HG03457 (cell line): Measurements from ENCODE around the gene EPN3.

Experiments used
- ATAC-seq: cut with Tn5 transposase; IDR thresholded peaks from one replicate; pipeline ENCODE4 v1.9.1; 2021; ENCODE audit warnings: moderate number of reproducible peaks; ENCODE audit not compliant: unreplicated experiment

The EPN3 gene

DNA sequence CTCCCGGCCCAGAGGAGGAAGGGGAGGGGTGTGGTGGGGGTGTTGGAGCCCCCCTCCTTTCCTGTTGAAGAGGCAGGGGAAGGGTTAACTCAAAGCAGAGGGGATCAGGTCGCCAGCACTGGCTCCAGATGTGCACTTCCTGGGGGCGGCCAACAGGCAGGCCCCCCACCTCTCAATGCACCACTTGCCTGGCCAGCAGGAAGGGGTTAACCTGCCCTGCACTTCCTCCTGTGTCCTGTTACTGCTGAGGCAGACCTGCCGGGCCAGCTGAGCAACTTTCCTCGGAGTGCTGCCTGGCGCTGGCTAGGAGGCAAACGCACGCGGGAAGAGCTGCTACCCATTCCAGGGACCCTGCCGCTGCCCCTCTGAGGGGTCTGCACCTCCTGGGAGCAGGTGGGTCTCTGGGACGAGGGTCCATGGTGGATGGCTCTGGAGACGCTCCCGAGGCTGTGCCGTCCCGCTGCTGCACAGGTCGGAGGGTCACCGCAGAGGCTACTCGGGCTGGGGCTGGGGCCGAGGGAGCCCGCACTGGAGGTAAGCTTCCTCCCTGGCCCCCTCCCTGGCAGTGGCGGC is at the start of gene EPN3:
EPN3 (plus strand) TSS at position 284 of the 573 bp plus-strand sequence. CDS start 3,822 bp downstream, outside the sequence.
- no peak for ATAC-seq

DNA sequence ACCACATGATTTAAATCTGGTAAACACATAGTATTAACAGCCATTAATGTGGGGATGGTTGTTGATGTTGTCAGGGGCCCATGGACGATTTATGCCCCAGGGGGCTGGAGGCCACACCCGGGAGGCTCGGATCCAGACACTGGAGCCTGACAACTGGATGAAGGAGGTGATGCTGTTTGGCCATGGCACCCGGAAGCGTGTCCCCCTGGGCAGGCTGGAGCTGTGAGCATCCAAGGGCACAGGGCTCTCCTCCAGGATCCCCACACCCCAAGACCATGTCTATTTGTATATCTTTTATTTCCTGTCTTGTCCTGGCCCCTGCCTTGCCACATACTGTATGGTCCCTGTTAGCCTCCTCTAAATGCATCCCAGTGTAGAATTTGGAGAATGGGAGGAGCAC is 49.3 kb upstream of the EPN3 start:
- ATAC-seq: no peak

DNA sequence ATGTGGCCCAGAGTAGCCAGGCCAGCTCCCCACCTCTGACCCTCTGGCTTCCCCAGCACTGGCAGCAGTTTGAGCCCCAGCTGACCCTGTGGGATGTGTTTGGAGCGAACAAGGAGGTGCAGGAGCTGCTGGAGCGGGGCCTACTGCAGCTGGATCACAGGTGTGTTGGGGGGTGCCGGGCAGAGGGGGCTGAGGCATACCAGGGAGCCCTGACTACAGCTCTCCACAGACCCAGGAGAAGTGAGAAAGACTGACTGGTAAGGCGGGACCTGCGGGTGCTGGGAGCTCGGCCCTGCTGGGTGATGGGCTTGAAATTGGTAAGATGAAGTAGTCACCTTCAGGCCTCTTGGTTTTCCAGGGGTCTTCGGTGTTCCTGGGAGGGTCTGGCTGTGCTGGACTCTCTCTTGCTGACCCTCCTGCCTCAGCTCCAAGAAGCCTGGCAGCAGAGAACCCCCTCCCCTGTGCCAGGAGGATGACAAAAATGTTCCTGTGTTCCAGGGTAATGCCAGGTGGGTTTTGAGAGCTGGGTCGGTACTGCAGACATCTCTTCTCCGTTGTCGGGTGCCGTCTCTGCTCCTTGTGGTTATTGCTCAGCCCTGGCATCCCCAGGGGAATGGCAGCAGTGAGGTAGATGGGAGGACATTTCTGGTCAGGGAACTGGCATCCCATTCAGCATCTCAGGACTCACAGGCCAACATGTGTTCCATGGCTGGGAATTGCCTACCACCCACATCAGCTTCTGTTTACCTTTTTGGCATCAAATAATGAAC is 48.0 kb upstream of the EPN3 start:
- ATAC-seq: no peak

DNA sequence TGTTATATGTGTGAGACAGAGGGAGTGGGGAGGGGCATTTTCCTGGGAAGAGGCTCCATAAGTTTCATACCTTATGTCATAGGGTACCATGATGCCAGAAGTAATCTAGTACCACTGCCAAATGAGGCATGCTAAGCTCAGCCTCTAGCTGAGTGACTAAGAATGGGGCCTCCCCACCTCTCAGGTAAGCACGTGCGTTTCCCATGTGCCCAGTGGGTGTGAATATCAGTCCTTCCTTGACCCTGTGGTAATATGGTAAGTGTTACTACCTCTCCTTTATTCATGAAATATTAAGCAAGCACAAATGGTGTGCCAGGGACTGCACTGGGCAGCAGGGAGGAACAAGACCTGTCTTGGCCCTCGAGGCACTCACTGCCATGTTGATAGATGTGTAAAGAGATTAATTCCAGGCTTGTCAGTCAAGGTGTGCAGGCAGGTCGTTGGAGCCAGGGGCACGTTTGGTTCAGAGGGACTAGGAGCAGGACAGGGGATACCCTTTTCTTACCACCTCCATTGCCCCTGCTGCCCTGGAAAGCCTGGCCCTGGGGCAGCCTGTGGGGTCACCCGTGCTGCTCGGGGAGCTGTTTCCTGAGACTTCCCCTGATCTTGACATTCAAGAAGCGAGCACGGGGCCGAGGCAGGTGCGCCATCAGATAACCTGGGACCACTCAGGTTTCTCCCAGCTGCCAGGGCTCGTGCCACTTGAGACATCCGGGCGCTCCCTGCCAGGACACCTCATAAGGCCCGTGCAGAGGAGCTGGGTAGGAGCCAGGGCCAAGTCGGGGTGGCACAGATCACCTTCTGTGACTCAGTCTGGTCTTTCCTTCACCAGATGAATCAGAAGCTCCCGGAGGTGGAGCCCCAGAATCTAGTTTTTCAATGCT is 45.1 kb upstream of the EPN3 start:
- no peak for ATAC-seq

DNA sequence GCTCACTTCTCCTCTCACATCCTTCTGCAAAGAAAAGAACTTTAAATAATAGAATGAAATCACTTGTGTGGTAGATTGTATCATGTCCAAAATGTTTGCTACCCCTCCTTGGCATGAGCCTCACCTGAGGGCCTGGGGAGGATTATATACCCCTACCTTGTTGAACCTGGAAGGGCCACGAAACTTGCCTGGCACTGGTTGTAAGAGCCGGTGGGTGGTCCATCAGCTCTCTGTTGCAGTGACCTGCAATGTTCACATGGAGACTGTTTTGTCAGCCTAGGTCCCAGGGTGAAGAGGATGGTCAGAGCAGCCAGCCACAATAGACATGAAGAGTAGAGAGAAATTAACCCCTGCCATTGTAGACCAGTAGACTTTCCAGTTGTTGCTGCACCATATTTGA is 43.7 kb upstream of the EPN3 start:
- ATAC-seq: no peak

DNA sequence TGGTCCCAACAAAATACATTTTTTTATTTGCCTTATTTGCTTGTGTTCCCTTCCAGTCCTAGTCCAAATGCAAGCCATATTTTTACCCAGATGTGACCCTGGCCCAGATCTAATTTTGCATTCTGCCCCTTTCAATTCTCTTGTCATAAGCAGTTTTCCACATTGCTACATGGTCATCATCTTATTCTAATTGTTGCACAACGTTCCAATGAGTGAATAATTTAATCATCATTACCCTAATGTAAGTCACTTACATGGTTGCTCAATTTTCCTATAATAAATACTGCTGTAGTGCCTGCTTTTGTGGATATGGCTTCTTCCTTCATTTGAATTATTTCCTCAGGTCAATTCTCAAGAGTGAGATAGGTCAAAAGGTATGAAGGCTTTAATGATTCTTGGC is 41.0 kb upstream of the EPN3 start:
- ATAC-seq: no peak

DNA sequence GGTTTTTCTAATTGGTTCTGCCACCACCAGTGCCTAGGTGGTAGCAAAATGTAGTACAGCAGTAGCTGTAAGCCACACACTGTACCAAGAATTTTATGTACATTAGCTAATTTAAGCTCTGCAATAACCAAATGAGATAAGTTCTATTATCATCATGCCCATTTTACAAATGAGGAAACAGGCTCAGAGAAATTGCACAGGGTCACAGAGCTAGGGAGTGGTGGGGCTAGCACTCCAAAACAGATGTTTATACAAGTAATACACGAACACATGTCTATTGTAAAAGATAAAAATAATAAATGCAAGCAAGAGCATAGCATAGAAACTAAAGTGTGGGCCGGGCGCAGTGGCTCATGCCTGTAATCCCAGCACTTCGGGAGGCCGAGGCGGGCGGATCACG is 40.3 kb upstream of the EPN3 start:
- no peak for ATAC-seq

DNA sequence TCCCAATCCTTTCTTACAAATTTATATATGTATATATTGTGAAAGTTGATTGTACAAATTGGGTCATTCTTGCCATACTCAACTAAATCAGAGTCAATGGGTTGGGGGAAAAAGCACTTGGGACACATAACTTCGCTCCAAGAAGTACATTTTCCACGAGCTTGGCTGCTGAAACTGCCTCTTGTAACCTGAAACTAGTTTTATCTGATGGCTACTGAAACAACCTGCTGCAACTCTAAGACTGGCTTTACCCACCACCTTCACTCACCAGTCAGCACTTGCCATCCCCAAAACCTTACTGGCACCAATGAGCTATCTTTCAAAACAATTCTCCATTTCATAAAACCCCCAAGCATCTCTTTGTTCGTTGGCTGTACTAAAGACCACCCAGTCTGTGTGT is 38.8 kb upstream of the EPN3 start:
- ATAC-seq: no peak

DNA sequence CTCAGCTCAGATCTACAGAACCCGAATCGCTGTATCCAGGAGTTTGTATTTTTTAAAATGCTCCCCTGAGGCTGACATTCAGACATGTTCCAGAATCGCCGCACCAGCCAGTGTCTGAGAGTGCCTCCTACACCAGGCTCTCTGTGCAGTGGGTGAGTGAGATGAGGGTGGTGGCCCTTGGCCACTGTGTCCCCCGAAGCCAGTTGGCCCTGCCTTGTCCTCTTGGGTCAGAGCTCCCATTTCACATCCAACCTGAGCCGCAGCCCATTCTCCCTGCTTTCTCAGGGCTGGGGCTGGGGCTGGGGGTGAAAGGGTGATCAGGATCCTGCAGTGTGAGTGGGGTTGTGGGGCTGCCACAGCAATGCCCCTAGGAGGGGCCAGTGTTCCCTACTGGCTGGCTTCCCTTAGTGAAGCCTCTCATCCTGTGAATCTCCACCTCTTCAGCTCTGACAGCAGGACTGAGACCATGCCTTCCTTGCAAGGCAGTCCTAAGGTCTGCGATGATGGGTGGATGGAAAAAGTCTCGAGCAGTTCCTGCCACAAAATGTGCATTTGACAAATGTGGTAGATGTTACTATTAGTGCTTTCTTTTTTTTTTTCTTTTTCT is 37.2 kb upstream of the EPN3 start:
- ATAC-seq: no peak

DNA sequence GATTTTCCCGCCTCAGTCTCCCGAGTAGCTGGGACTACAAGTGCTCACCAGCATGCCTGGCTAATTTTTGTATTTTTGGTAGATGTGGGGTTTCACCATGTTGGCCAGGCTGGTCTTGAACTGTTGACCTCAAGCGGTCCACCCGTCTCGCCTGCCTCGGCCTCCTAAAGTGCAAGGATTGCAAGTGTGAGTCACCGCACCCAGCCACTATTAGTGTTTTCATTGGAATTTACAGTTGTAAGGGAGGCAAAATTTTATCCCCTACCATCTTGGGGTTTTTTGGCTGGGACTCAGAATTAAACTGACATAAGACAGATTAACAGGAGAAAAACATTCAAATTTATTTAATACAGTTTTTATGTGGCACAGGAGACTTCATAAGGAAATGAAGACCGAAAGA is 36.6 kb upstream of the EPN3 start:
- no peak for ATAC-seq

DNA sequence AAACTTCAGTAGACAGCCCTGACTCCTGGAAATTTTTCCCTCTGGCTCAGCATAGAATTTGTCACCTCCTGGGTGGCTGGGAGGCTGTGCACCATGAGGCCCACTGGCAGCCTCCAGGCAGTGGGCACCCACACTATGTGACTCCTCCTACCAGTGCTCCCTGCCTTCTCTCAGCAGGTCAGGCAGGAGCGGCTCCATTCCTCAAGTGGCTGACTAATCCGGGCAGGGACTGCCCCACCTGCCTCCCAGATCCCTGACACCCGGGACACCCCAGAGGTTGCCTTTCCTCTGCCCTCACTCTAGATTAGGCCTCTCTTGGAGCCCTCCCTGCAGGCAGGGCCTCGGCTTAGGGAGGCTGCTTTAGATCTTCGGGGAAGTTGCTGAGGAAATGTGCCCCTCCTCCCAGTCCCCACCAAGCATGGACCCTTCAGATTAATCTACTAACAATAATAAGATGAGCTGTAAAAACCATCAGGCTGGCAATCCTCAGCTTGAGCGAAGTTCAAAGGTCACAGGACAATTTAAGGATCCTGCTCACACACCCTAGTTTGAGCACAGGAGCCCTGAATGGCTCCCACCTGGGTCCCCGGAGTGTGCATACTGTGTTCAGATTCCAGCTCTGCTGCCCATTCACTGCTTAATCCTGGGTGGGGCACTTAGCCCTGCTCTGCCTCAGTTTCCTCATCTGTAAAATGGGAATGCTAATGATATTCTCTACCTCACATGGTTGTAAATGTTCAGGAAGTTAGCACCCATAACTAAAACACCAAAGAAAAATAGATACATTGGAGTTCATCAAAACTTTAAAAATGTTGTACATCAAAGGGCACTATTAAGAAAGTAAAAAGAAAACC is 34.3 kb upstream of the EPN3 start:
- no peak for ATAC-seq

DNA sequence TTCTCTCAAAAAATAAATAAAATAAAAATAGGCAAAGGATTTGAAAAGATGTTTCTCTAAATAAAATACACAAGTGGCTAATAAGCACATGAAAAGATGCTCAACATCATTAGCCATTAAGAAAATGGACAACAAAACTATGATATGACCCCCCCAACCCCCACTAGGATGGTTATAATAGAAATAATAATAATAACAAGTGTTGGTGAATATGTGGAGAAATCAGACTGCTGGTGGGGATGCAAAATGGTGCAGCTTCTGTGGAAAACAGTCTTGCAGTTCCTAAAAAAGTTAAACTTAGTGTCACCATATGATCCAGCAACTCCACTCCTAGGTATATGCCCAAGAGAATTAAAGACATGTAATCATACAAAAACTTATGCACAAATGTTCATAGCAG is 33.3 kb upstream of the EPN3 start:
- no peak for ATAC-seq

DNA sequence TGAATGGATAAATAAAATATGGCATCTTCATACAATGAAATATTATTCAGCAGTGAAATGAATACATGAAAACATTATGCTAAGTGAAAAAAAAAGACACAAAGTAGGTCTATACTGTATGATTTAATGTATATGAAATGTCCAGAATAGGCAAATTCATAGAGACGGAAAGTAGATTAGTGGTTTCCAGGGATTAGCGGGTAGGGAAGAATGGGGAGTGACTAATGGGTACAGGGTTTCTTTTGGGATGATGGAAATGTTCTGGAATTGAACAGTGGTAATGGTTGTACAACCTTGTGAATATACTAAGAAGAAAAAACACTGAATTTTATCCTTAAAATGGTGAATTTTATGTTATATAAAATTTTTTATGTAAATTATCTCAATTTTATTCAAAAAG is 32.8 kb upstream of the EPN3 start:
- no peak for ATAC-seq

DNA sequence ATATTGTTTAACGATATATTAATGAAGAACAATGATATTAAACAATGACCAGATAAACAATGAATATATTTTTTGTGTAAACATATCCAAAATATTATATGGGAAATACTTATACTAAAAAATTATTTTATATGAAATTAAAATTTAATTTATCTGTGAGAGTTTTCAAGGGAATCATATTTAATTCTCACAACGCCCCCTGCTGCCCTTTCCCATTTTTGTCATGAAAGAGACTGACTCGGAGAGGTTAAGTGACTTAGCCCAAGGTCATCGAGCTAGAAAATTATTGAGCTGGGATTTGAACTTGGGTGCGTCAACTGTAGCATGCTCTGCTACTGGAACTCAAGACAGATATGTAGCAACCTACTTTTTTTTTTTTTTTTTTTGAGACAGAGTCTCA is 31.5 kb upstream of the EPN3 start:
- ATAC-seq: no peak

DNA sequence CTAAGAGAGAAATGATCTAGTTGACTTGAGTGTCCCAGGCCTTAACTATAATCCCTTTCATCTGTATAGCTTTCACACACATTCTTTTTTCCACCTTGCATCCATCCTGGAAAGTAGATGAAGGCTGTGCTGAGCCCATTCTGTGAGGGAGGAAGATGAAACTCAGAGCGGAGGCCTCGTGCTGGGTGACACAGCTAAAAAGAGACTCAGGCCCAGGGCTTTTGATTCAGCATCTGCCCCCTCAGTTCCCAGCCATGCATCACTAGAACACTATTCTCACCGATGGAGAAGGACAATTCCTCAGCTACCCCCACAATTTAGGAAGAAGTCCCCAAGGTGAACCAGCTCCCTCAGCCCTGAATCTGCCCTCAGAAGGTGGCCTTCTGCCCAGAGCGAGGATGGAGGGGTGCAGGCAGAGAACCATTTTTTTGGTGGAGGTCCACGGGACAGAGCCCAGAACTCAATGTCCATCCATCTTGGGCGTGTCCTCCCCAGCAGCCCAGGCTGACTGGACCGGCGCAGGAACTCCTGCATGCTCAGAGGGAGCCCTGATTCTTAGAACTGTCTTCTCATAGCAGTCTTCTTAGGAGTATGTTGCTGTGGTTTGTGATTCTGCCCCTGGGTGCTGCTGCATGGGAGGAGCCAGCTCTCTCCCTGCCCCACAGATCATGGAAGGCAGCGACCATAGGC is 30.1 kb upstream of the EPN3 start:
- ATAC-seq: no peak

DNA sequence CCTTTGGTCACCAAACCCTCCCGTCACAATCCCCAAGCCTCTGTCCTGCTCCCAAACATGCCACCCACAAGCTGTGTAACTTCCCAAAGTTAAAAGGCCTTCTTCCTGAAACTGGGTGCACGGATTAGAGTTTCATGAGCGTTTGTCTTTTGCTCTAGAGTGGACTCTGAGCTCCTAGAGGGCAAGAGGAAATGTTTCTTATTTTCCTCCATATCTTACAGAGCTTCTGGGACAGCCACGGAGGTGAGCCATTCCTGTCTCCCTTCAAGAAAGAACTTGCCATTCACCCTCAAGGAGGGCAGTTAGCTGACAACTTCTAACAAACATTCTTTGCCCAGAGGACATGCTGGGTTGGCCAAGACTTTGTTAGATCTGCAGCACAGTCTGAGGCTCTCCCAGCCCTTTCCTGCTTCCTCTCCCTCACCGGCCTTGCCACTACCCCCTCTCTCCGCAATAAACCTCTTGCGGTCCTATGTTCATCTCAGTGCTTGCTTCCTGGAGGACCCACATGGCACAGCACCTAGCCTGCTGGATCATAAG is 26.9 kb upstream of the EPN3 start:
- no peak for ATAC-seq

DNA sequence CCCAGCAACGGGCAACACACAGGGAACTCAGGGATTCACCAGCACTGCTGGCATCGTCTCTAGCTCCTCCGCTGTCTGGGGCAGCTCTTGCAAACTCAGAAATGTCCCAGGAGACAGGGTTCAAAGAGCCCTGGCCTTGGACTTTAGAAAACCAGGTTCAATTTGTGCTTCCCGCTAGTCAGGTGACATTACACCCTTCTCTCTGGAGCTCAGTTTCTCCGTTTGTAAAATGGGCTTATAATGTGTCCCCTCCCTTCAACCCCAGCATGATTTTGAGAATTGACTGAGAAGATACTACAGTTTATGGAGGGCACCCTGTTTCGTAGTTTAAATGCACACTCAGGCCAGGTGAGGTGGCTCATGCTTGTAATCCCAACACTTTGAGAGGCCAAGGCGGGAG is 26.2 kb upstream of the EPN3 start:
- no peak for ATAC-seq

DNA sequence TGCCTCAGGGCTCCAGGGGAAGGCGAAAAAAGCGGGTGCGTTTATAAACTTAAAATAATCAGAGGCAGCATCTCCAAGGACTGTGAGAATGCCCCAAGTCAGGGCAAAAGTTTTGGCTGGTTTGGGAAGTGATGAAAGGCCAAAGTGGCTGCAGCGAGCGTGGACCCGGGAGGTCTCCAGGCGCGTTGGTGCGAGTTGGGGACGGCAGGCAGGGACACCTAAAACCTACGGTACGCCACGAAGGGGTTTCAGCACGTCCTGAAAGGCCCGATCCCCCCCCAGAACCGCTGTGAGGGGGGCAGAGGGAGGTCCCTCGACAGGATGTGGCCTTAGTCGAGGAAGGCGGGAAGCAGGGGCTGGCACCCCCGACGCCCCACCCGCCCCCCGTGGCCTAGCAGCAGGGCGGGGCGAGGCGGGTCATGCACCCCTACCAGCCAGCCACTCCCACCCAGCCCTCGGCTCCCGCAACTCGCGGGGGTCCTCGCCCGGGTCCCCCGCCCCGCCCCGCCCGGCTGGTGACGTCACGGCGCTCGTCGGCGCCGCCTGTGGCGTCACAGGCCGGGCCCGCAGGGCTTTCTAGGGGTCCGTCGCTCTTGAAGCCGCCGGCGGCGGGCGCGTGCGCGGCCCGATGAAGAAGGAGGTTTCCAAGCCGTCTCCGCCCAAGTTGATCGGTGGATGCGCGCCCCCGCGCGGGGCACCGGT is 24.5 kb upstream of the EPN3 start, which contains the start of gene MYCBPAP:
MYCBPAP (plus strand) TSS at position 569 of the 702 bp plus-strand sequence. CDS start 236 bp downstream, outside the sequence.
- no peak for ATAC-seq
